ENCODE measurements around the gene CDC42BPB.

Gene CDC42BPB

DNA sequence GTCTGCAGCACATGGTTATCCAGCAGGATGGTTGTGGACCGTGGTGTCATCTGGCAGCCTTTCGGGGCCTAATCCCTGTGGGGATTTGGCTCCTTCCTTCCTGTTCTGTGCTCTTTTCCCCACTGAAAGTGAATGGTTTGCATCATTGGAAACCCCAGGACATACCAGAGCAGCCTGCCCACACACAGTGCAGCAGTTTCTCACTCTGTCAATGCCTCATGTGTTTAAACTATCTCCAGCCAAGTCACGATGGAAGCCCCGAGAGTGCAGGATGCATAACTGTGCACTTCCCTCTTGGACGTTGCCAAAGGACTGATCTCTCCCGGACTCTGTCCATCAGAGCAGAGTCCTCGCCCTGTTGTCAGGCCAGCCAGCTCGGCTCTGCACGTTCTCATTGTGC, 163.9 kb downstream of the CDC42BPB start:
- DNase-seq: peak in 2 of 42 donors; percentile 12 to 53
- intact Hi-C loops (cut with DNase I): no loop called here

DNA sequence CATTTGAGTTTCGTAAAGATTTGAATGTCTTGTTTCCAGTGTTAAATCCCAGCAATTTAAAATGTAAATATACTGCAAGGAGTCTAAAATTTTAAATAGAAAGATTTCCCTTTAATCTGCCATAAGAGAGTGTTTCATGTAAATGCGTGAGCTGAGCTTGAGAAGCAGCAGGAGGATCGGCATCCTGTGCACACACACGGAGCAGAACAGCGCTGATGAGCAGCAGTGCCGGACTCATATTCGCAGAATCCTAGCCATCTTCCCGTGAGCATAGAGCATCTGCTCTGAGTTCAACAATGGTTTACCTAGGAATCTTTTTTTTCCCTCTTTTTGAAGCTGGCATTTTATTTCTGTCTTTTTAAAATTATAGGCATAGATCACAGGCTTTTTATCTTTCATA, 164.7 kb downstream of the CDC42BPB start:
- intact Hi-C loops (cut with DNase I): no loop called here
- no peak for DNase-seq

GRCh38 chr14:102891556-102891955, 165.8 kb downstream of the CDC42BPB start:
- intact Hi-C loops (cut with DNase I): no loop called here
- no peak for DNase-seq

GRCh38 chr14:102891111-102891510, 166.2 kb downstream of the CDC42BPB start:
- DNase-seq: no peak
- intact Hi-C loops (cut with DNase I): no loop called here

- DNase-seq: no peak
- intact Hi-C loops (cut with DNase I): no loop called here
These were observed 167.7 kb downstream of the CDC42BPB start for GRCh38 chr14:102889615-102890014.

GRCh38 chr14:102888748-102889147, 168.6 kb downstream of the CDC42BPB start:
- no peak for DNase-seq
- intact Hi-C loops (cut with DNase I): no loop called here

DNA sequence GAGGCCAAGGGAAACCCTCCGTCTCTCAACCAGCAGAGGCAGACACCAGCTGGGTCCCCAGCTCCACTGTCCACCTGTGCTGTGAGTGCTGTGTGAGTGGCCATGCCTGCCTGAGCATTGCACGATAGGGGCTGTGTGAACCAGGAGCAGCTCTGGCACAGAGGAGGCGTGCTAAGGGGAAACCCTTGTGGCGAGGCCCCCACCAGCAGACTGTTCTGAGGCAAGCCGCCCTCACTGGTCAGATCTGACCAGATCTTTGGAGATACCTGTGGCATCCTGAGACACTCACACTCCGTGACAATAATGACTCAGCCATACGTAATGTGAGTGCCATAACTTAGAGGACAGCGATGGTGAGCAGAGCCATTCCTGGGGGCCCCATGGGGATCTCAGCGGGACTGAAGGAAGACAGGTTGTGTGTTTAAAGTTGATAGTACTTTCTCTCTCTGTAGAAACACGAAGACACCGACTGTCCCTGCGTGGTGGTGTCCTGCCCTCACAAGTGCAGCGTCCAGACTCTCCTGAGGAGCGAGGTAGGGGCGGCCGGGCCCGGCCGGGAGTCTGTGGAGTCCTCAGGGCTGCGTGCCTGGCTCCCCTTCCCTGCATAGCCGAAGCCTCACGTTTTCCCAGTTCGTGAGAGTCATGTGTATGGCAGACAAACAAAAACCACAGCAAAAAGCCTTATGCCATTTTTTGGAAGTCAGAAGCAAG, 171.5 kb downstream of the CDC42BPB start:
- DNase-seq: no peak
- intact Hi-C loops (cut with DNase I): no loop called here

- DNase-seq: no peak
- intact Hi-C loops (cut with DNase I): no loop called here
These were observed 173.8 kb downstream of the CDC42BPB start for GRCh38 chr14:102883554-102883953.

- no peak for DNase-seq
- intact Hi-C loops (cut with DNase I): no loop called here
These were observed 174.2 kb downstream of the CDC42BPB start for GRCh38 chr14:102883089-102883541.
